HG02852 (cell line): Measurements from ENCODE around the gene PCDHA1.

ENCODE experiments used
- ATAC-seq: cut with Tn5 transposase; IDR thresholded peaks from one replicate; pipeline ENCODE4 v1.9.1; 2021; ENCODE audit warnings: mild to moderate bottlenecking, moderate library complexity; ENCODE audit not compliant: unreplicated experiment

The PCDHA1 gene

GRCh38 chr5:140916325-140916724, 130.4 kb downstream of the PCDHA1 start:
- ATAC-seq, result no peak

GRCh38 chr5:140923601-140924000, 137.7 kb downstream of the PCDHA1 start:
- no peak for ATAC-seq

- no peak for ATAC-seq
Measured at GRCh38 chr5:140925806-140926442, 140.0 kb downstream of the PCDHA1 start, which contains the start of gene PCDHAC1. Gene PCDHAC1 (plus strand): TSS chr5:140926299. CDS start chr5:140926893, 594 bp downstream.

- no peak for ATAC-seq
Measured at GRCh38 chr5:140926443-140927227, 140.7 kb downstream of the PCDHA1 start.

GRCh38 chr5:140927228-140927573, 141.3 kb downstream of the PCDHA1 start:
- no peak for ATAC-seq

GRCh38 chr5:140934964-140935606, 149.1 kb downstream of the PCDHA1 start:
- ATAC-seq, result no peak

GRCh38 chr5:140946578-140946977, 160.6 kb downstream of the PCDHA1 start:
- ATAC-seq, result no peak

GRCh38 chr5:140951636-140952035, 165.7 kb downstream of the PCDHA1 start:
- ATAC-seq, result no peak

- no peak for ATAC-seq
Measured at GRCh38 chr5:140953234-140953633, 167.3 kb downstream of the PCDHA1 start.

GRCh38 chr5:140962190-140962589, 176.2 kb downstream of the PCDHA1 start:
- ATAC-seq, result no peak

- ATAC-seq, result no peak
Measured at GRCh38 chr5:140964356-140964755, 178.4 kb downstream of the PCDHA1 start.

- no peak for ATAC-seq
Measured at GRCh38 chr5:140965905-140966292, 180.0 kb downstream of the PCDHA1 start.

- ATAC-seq, result no peak
Measured at GRCh38 chr5:140966293-140967225, 180.6 kb downstream of the PCDHA1 start, which contains the start of gene PCDHAC2. Gene PCDHAC2 (plus strand): TSS chr5:140966476. CDS start chr5:140966767, 291 bp downstream.

GRCh38 chr5:140967226-140967893, 181.4 kb downstream of the PCDHA1 start:
- ATAC-seq, result no peak

- no peak for ATAC-seq
Measured at GRCh38 chr5:140969880-140970279, 183.9 kb downstream of the PCDHA1 start.

- no peak for ATAC-seq
Measured at GRCh38 chr5:140973550-140973949, 187.6 kb downstream of the PCDHA1 start.

- no peak for ATAC-seq
Measured at GRCh38 chr5:140977003-140977402, 191.1 kb downstream of the PCDHA1 start.

GRCh38 chr5:140978260-140978659, 192.3 kb downstream of the PCDHA1 start:
- ATAC-seq, result no peak

GRCh38 chr5:140978983-140979382, 193.0 kb downstream of the PCDHA1 start:
- no peak for ATAC-seq

GRCh38 chr5:140982083-140982716, 196.3 kb downstream of the PCDHA1 start:
- ATAC-seq, result no peak
